ENCODE results near the gene EZH2. TPM values are rescaled to one million over a fixed set of nuclear protein-coding genes. Genes with fewer than 3 reads are reported as not detected.
A peak's percentile ranks its signal among the peaks of the same experiment; 100 is the strongest.

Gene EZH2
- polyA plus RNA-seq, 1 of the 3 experiments (the other 2 are of a cell fraction): 30.6 TPM

DNA sequence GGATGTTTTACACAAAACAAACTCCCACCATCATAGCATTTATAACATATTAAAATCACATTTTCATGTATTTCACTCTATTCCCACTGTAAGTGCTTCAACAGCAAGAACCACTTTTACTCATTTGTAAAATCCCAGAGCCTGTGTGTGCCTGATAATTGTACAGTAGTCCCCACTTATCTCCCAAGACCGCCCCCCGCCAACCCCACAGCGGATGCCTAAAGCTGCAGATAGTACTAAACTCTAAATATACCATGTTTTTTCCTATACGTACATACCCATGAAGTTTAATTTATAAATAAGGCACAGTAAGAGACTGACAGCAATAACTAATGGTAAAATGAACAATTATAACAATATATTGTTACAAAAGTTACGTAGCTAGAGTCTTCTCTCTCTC is 33.5 kb downstream of the EZH2 start (continued):
- no peak for TF ChIP-seq PBX3 (IDR thresholded peaks at IDR 0.05)
- TF ChIP-seq CTCF (IDR thresholded peaks at IDR 0.05): no peak
- no peak for TF ChIP-seq RAD21 (IDR thresholded peaks at IDR 0.05; ENCODE audit: low read length)
- TF ChIP-seq GABPA (IDR thresholded peaks at IDR 0.05; ENCODE audit: low read depth): no peak

GRCh38 chr7:148849393-148850098 is 34.5 kb downstream of the EZH2 start:
- POLR2A ChIA-PET: no interaction called here

More at GRCh38 chr7:148849393-148850098, 34.5 kb downstream of the EZH2 start:
- Histone ChIP-seq H3F3A (replicated peaks; ENCODE audit: insufficient read depth) (no peaks in the 10 kb centered on the region), H3K9ac (no peak overlapping the region), H3K27me3 (ENCODE audit: insufficient read depth) (no peaks in the 10 kb centered on the region), H3K4me1 (ENCODE audit: control insufficient read depth in 1 of 2, insufficient read depth in 2 of 2, low read depth in 1 of 2, low read length in 1 of 2) (peaks cover 26 to 43% of the 10 kb centered on the region in 2 experiments), H3K9me3 (no peaks in the 10 kb centered on the region), H2AFZ (ENCODE audit: low read depth) (no peak overlapping the region), H3K36me3 (replicated peaks in 1 of 2; ENCODE audit: control insufficient read depth in 1 of 2, insufficient read depth in 2 of 2, low read length in 1 of 2) (peaks cover 0 to 8% of the 10 kb centered on the region in 2 experiments), H4K20me1 (ENCODE audit: insufficient read depth) (peaks cover 73% of the 10 kb centered on the region; the same call in 1 of the 2 replicates), H3K79me2 (ENCODE audit: insufficient read depth) (peaks cover 100% of the 10 kb centered on the region), H3K27ac (ENCODE audit: low read depth in 2 of 2, low read length in 1 of 2) (no peak overlapping the region), H3K4me3 (ENCODE audit: low read depth in 2 of 2, low read length in 1 of 2) (no peak overlapping the region), H3K4me2 (peak overlapping the region; percentile 32), H3K9me2 (no peaks in the 10 kb centered on the region)
- DNase-seq: no peak
- 85% methylated on average over 7 of the region's 7 CpGs for WGBS (ENCODE audit: low lambda C conversion rate)
- CTCF ChIA-PET: interaction anchor here (1.4 kb wide), 1 partner anchor 92 kb away, joined by 4 read pairs; no protein-coding TSS in a partner anchor
- TF ChIP-seq NFIC (IDR thresholded peaks at IDR 0.05; ENCODE audit: borderline replicate concordance) (no peak), FOXM1 (IDR thresholded peaks at IDR 0.05; ENCODE audit: low read depth) (no peak), TEAD4 (IDR thresholded peaks at IDR 0.05; ENCODE audit: borderline replicate concordance, insufficient read depth) (no peak), GABPA (IDR thresholded peaks at IDR 0.05; ENCODE audit: low read depth) (no peak), RCOR1 (IDR thresholded peaks at IDR 0.05; ENCODE audit: low read length) (no peak), FOSL2 (IDR thresholded peaks at IDR 0.05; ENCODE audit: borderline replicate concordance, low read depth) (no peak), POLR2AphosphoS5 (IDR thresholded peaks at IDR 0.05; ENCODE audit: low read depth, low read length) (no peak)
- TF ChIP-seq, protein P1, sequence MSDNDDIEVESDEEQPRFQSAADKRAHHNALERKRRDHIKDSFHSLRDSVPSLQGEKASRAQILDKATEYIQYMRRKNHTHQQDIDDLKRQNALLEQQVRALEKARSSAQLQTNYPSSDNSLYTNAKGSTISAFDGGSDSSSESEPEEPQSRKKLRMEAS (IDR thresholded peaks at IDR 0.05; ENCODE audit: low read depth): no peak

Measured in SK-N-SH (cell line).